Stimulated activated CD8-positive, alpha-beta memory T cell treated with anti-CD3 and anti-CD28 coated beads, Interleukin-7, amount 100 ng/mL, for 48 hours (primary cell): ENCODE results near the gene IQSEC1.

Experiments used
- DNase-seq, 2 donors: peaks; one replicate each; pipeline ENCODE4 v3.0.0-alpha.2; 2020; ENCODE audit warnings: low read depth in 1 of 2; ENCODE audit errors: extremely low read depth in 1 of 2

The IQSEC1 gene

GRCh38 chr3:12941495-12942023 lies 131.7 kb downstream of the IQSEC1 start:
- DNase-seq: no peak

GRCh38 chr3:12940854-12941253 lies 132.4 kb downstream of the IQSEC1 start:
- DNase-seq: no peak

GRCh38 chr3:12939137-12939536 lies 134.1 kb downstream of the IQSEC1 start:
- DNase-seq: no peak

- no peak for DNase-seq
These were observed 134.9 kb downstream of the IQSEC1 start for GRCh38 chr3:12938258-12938711.

GRCh38 chr3:12935861-12936830 lies 137.1 kb downstream of the IQSEC1 start:
- DNase-seq: no peak

GRCh38 chr3:12935023-12935860 lies 138.0 kb downstream of the IQSEC1 start:
- no peak for DNase-seq

- DNase-seq: no peak
These were observed 138.8 kb downstream of the IQSEC1 start for GRCh38 chr3:12934431-12934830.

GRCh38 chr3:12933901-12934300 lies 139.3 kb downstream of the IQSEC1 start:
- no peak for DNase-seq

GRCh38 chr3:12932754-12933153 lies 140.5 kb downstream of the IQSEC1 start:
- DNase-seq: no peak

- DNase-seq: no peak
These were observed 140.9 kb downstream of the IQSEC1 start for GRCh38 chr3:12932347-12932746.

GRCh38 chr3:12931273-12931905 lies 141.8 kb downstream of the IQSEC1 start:
- no peak for DNase-seq

- no peak for DNase-seq
These were observed 143.4 kb downstream of the IQSEC1 start for GRCh38 chr3:12929801-12930200.

- DNase-seq: no peak
These were observed 146.6 kb downstream of the IQSEC1 start for GRCh38 chr3:12926660-12927059.

GRCh38 chr3:12925648-12926047 lies 147.6 kb downstream of the IQSEC1 start:
- no peak for DNase-seq

- no peak for DNase-seq
These were observed 148.8 kb downstream of the IQSEC1 start for GRCh38 chr3:12924437-12924836.

GRCh38 chr3:12922881-12923431 lies 150.3 kb downstream of the IQSEC1 start:
- no peak for DNase-seq

GRCh38 chr3:12922306-12922705 lies 150.9 kb downstream of the IQSEC1 start:
- DNase-seq: no peak

- DNase-seq: no peak
These were observed 151.5 kb downstream of the IQSEC1 start for GRCh38 chr3:12921736-12922135.

- no peak for DNase-seq
These were observed 152.3 kb downstream of the IQSEC1 start for GRCh38 chr3:12920967-12921366.

- no peak for DNase-seq
These were observed 154.0 kb downstream of the IQSEC1 start for GRCh38 chr3:12919205-12919604.

- no peak for DNase-seq
These were observed 155.0 kb downstream of the IQSEC1 start for GRCh38 chr3:12918231-12918630.
